Activated CD8-positive, alpha-beta memory T cell treated with anti-CD3 and anti-CD28 coated beads for 24 hours (primary cell): ENCODE data around the gene IL2RA.
A peak's percentile ranks its signal among the peaks of the same experiment; 100 is the strongest.
"Not testable (repeated sequence)": the region's sequence is repeated elsewhere in the genome, so short reads cannot be mapped to it uniquely, and the experiment has no call there.

Source experiments
- DNase-seq: peaks from one replicate; pipeline ENCODE4 v3.0.0-alpha.2; 2020

Gene IL2RA

DNA sequence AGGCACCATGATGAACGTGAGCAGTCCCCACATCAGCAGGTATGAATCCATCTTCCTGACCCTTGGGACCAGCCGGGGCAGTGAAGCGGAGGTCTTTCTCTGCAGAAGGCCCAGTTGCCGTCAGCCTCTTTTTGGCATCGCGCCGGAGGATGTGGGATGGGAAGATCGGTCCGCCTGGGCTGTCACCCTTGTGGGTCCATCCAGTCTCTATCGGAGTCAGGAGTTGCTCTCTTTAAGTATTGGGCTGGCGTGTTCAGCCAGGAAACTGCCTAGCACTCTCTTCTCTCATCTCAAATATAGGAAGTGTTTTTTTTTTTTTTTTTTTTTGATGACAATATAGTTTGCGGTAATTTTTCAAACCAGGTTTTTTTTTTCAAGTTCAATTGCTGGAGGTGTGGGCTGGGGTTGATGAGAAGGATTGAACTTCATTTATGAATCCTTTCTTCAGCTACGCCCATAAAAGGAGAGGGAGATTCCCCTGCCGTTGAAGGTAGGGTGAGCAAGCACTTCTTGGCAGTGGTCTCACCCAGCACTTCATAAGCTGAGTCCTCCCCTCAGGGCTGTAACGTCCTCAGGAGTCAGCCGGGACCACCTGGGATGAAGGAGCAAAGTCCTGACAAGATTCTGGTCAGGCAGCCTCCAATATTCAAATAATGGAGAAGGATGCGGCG lies at the start of gene IL2RA:
IL2RA (minus strand) TSS at position 267 of the 671 bp plus-strand sequence; CDS start at position 51, 216 bp downstream.
- peak; percentile 90 for DNase-seq

DNA sequence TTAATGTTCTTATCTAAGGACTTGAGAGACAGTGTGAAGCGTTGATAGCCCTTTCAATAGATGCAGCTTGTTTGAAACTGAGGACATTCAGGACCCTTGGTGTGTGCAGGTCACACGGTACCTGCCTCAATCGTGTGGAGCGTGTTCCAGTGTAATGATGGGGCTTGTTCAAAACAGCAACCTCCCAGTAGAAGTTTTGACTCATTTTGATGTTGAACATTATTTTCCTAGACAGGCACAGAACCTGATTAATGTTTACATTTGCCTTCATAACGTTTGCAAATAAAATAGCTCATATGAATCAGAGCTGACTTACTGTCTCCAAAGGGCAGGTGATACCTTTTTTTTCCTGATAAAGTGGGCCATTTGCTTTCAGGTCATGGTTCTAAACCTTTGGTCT lies 48.0 kb upstream of the IL2RA start:
- DNase-seq = no peak

DNA sequence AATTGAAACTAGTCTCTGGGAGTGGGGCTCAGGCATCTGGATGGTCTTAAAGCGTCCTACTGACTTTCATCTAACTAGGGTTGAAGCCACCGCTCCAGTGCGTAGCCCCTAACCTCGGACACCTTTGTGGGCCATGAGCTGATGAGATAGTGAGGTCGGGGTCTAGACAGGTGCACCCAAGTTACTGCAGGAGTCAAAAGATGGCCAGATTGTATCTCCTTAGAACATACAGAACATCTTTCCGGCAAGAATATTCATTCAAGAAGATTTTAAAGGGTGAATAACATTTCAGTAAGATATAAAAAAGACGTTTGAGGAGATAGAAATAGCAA lies 47.2 kb upstream of the IL2RA start:
- DNase-seq = no peak

DNA sequence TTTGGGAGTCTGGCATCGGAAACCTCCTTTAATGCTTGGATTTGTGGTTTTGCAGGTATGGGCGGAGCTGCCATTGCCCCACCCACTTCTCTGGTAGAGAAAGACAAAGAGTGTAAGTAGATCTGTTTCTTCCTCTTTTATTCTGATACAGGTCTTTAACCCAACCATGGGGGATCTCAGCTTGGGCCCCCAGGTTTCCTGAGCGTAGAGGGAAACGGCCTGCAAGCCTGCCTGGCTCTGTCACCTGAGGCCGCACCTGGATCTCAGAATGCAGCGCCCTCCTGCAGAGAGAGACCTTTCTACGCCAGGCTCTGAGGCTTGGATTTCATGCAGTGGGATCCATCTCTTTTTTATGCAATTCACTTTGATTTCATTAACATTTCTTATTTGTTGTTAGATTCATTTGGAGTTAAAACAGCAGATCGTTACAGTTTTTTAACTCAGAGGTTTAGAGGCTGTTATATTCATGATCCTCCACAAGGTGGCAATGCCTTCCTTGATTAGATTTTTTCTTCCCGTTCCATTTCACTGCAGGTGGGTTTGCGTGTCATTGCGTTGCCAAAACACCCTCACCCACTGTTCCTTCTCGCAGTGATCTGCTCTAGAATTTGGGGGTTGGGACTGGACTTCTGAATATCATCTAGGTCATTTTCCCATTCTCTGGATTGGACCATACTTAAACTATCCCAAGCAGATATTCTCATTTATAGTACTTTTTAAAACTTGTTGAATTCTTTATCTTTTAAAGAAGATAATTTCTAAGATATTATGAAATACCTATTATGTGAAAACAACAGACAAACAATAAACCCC lies 46.7 kb upstream of the IL2RA start:
- no peak for DNase-seq

DNA sequence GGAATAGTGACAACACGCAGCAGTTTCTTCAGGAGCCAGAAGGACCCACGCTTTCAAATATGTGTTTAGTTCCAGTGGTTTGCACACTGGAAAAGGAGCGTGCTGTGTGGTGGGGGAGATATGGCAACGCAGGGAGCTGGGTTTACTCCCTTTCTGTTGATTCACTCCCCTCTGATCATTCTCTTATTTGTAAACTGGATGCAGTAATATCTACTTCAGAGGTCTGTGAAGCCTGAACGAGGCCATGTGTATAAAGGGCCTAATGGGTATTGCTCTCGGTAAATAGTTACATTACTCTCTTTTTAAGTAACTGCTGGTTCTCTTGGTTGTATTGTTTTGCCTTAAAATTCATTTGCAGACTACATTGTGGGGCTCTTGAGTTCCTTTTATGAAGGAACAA lies 45.9 kb upstream of the IL2RA start:
- DNase-seq = no peak

DNA sequence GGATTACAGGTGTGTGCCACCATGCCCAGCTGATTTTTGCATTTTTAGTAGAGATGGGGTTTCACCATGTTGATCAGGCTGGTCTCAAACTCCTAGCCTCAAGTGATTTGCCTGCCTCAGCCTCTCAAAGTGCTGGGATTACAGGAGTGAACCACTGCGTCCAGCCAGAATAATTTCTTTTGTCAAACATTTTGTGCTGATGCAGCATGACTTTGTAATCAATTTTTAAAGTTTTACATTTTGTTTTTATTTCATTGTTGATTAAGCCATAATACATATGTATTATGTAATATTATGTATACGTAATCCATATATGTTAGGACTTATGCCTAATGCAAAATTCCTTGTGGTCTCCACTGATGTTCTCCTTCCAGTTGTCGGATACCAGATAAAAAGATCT lies 45.4 kb upstream of the IL2RA start:
- not testable (repeated sequence) for DNase-seq

DNA sequence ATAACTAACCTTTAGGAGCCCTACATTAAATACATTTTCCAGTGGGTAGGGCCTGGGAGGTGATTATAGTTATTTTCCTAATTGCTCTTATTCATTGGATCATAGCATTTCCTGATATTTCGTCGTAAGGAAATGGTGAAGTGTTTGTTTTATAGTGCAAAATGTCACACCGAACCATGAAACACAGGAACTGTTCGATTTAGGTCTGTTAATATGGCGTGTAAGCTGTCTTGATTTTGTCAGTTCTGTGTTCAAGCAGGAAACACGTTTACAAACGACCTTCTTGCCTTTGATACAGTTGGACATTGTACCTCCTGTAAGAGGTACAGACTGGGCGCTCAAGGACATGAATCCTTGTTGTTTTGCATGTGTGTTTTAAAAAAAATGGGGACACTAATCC lies 41.4 kb upstream of the IL2RA start:
- no peak for DNase-seq

DNA sequence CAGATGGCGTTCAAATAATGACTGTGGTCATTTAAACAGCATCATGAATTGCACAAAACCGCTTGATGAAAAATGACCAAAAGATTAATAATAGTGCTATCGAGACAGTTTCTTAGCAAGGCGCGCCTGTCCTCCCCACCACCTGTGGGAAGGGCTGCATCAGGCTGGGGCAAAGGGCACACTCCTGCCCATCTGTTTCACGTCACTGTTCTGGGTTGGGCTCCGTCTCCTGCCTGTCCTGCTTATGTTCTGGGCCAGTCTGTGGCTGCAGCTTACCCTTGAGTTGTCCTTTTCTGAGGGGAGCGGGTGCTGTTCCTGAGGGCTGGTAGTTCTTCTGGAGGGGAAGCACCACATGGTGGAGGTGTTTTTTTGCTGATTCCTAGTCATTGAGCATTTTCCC lies 40.0 kb upstream of the IL2RA start:
- DNase-seq = no peak

DNA sequence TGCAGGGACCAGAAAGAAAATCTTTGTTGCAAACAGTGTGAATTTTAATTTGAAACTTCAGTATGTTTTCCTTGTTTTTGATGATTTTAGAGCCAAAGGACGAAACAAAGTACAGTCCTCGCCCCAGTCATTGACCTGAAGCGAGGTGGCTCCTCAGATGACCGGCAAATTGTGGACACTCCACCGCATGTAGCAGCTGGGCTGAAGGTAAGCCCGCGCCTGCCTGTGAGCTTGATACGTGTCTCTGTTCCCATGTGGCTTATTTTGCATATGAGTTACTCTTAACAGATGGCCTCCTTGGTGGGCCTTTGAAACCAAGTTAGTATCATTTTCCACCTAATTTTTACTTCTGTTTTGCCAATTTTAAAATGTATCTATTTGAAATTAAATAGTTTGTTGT lies 39.0 kb upstream of the IL2RA start:
- DNase-seq = no peak

DNA sequence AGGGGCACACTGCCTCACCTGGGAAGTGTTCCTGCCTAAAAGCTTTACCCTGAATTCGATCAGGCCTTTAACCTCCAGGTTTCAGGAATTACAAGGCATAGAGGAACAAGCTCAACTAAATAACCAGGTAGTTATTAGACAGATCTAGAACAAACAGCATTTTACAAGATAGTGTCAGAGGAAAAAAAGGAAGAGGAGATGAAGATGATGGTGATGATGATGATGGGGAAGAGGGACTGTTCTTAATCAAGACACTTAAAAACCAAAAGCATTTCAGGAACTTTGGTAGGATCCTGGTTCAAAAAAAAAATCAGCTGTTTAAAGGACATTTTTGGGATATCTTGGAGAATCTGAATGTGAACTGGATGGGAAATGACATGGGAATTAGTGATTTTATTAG lies 38.2 kb upstream of the IL2RA start:
- DNase-seq = no peak

DNA sequence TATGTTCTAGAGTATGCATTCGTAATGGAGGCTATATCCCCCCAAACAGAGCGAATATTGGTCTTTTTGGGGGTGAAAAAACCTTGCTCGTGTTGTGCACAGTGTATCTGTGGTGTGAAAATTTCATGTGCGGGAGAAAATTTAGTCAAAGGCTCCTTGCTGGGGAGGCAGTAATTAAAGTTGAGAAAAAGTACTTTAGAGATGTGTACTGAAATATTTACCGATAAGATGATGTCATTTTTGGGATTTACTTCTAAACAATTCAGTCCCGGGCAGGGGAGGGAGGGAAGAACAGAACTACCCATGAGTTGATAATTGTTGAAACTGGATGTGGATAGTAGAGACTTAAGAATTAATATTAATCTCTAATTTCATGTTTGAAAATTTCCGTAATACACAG lies 36.0 kb upstream of the IL2RA start:
- no peak for DNase-seq

DNA sequence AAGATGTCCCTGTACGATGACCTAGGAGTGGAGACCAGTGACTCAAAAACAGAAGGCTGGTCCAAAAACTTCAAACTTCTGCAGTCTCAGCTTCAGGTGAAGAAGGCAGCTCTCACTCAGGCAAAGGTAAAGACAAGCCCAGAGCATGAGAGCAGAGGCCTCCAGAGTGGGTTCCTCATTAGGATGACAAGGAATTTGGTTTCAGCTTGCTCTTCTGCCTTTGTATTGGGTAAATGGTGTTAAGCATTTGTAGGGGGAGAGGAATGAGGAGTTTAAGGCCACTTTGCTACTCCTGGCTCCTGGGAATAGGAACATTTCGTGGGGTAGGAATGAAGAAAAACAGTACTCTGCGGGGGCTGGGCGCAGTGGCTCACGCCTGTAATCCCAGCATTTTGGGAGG lies 34.9 kb upstream of the IL2RA start:
- no peak for DNase-seq

DNA sequence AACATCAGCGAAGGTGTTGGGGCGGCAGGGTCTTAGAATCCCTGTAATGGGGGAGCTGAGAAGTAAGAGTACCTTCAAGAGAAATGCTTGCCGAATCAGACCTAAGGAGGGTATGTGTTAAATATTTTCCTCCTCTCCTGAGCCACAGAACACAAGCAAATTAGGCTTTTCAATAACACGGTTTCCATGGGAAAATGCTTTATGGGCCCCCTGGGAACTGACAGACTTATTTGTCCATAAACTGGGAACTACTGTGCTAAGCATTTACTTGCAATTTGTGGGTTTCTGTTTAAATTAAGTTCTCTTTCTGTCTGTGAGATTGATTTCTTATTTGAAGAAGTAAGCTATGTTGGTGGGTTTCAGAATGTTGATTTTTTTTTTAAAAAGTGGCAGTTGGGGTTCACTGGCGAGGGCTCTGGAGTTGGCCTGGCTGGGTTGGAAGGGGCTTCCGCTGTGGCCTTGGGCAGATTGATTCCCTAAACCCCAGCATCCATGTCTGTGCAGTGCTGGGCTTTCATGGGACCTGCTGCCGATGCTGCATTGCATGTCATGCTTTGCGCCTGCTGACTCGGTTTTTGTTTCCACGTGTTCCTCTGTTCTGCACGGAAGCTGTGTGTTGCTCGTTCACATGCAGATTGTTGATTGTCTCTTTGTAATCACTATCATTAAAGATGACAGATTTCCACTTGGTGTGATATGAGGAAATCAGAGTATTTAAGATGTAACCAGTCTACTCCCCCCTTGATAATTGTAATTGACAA lies 33.8 kb upstream of the IL2RA start:
- no peak for DNase-seq

DNA sequence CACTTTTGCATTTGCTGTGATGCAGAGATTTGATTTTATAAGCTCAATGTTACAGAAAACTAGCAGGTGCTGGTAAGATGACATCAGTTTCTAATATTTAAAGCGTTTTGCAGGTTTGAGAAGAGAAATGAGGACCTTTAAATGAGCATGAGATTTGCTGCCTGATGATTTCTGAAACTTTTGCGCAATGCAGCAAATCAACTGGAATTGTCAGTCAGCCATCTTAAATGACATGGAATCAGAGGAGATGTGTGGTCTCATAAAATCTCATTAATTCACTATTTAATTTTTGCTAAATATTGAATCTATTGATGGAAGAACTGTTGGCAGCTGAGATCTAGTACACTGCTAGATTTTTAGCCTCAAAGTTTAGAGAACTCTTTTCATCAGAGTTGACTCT lies 30.6 kb upstream of the IL2RA start:
- DNase-seq = no peak

DNA sequence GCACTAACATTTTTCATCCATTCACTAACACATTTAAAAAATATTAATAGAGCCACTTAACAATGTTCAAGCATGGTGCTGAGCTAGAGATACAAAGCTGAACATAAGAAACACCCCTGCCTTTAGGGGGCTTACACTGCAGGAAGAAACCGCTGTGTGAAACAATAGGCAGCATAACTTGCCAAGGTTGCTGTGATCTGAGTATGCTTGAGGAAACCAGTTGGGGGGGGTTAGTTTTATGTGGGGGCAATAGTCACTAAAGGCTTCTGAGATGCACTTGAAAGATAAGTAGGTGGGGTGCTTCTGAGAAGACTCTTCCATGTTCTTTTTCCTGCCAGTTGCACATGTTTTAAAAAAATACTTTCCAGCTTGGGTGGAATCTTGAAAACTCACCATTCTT lies 29.5 kb upstream of the IL2RA start:
- no peak for DNase-seq

DNA sequence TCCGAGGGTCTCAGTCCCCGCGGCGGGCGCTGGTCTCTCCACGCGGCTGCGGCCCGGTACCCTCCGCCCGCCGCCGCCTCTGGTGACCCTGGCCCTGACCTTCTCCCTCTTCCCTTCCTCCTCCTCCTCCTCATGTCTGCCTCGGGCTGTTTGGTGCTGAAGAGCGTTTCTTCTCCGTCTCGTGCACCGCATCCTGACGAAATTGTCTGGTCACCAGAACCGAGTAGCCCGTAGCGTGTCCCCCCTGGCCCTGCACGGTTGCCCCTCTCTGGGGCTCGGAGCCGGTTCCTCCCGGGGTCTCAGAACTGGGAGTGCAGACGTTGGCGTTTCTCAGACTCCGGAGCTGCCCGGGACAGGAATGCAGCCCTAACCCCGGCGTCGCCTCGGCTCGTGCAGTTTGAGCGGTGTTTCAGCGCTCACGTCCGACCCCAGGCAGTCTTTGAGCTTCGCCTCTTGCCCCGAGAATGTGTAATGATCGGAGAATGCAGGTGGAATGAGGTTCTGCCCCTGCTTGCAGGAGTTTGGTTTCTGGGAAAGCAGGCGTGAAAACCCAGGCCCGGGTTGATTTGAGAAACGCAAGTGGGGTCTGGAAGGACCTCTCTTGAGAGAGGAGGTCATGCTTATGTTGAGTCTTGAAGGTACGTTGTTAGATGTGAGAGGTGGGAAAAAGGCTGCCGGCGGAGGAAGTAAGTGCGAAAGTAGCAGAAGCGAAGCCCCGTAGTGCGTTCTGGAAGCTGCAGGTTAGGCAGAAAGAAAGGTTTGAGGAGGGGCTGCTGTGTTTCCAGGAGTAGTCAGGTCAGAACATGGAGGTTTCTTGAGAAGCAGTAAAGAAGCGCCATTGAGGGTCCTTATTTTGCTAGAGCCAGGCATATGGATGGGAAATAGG lies 27.4 kb upstream of the IL2RA start:
- DNase-seq = peak; percentile 73

DNA sequence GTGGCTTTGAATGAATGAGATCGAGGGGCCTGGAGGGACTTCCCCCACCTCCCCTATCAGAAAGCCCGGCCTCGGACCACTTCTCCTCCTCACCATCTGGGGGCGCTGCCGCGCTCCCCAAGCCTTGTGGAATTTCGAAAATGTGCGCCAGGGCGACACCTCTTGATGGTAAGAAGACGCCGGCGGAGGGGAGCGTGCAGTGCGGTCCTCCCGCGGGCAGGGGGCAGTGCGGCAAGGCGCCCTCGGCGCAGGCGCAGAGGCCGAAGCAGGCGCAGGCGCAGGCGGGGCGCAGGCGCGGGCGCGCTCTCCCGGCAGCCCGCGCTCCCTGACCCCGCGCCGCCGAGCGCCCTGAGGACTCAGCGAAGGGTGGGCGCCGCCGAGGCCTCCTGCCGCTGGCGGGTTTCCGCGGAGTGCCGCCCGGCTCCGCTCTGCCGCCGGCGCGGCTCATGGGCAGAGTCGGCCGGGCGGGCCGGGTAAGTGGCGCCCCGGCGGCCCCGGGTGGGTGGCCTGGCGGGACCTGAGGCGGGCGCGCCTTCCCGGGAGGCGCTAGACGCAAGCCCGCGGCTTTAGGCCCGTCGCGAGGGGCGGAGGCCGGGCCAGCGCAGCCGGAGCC lies 26.7 kb upstream of the IL2RA start, which contains the start of gene RBM17:
RBM17 (plus strand) TSS at position 314 of the 613 bp plus-strand sequence. CDS start 8,032 bp downstream, outside the sequence.
- peak; percentile 100 for DNase-seq

DNA sequence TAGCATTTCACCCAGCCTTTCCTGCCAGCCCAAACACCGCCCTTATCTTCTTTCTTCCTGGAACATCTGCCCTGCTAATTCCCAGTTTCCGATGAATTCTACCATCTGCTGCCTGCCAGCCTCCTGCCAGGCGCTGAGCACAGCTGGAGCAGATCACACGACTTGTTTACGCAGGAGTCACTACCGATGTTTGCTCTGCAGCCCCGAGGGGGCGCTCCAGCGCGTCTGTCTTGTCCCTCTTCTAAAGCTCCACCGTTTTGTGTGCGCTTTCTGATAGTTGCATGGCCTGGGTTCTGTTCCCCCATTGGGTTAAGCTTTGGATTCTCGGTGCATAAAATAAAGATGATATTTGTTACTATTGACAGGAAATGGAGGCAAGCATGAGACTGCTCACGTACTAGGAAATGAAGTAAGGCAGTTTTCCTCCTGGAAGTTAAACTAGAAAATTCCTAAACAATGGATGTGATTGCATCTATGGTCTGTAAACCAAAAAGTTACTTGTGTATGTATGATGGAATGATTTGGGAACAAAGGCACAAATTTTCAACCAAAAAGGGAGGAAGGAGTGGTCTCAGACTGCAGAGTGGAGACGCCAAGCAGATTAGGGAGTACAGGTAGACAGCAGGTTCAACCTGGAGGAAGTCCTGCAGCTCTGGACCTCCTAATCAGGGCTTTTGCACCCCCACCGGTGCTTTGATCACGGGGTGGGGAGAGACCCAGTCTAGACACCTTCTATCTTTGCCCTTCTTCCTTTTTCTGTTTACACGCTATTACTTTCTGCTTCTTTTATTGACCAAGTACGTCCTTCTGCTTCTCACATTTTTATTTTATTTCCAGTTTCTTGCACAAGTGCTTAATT lies 24.4 kb upstream of the IL2RA start:
- peak; percentile 92 for DNase-seq

DNA sequence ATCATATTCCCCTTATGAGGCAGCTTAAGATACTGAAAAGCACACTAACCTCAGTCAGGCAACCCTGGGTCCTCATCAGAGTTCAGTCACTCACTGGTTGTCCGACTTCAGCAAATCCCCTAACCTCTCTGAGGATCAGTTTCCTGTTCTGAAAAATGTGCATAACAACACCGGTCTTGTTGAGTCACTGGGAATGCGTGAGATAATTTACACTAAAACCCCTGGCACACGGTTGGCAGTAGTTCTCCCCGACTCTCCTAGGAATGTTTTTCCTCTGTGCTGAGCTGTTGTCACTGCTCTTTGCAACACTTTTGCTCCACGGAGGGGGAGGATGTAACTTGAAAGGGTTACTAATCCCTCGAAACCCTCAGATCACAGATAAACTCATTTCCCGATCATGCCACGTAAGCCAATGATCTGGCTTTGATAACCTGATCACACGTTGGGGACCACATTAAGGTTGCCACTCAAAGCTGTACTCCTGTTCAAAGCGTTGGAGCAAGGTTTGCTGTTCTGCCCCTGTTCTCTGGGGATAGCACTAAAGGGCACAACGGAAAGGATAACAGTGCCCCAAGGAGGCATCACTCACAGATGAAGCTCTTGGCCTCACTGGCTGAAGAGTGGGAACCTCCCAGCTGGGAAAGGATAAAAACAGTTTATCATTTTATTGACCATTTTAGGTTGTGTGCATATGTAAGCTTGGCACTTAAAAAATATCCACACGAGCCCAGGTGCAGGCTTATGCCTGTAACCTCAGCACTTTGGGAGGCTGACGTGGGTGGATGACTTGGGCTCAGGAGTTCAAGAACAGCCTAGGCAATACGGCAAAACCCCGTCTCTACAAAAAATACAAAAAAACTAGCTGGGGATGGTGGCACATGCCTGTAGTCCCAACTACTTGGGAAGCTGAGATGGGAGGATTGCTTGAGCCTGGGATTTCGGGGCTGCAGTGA lies 21.6 kb upstream of the IL2RA start:
- peak; percentile 78 for DNase-seq
